ENCODE data around the gene LTBP1. TPM values are rescaled to one million over a fixed set of nuclear protein-coding genes. Genes with fewer than 3 reads are reported as not detected.
A peak's percentile ranks its signal among the peaks of the same experiment; 100 is the strongest.

LTBP1 gene
- total RNA-seq, 1 experiment from 2014 or later, result 162 TPM

- DNase-seq (ENCODE audit: low read depth), result no peak
Observed at GRCh38 chr2:33264766-33265165, 318.0 kb downstream of the LTBP1 start.

GRCh38 chr2:33265584-33266338 is 319.0 kb downstream of the LTBP1 start:
- peak; percentile 36 for DNase-seq (ENCODE audit: low read depth)

- no peak for DNase-seq (ENCODE audit: low read depth)
Observed at GRCh38 chr2:33266467-33266866, 319.7 kb downstream of the LTBP1 start.

- no peak for DNase-seq (ENCODE audit: low read depth)
Observed at GRCh38 chr2:33267043-33267442, 320.3 kb downstream of the LTBP1 start.

- DNase-seq (ENCODE audit: low read depth), result peak; percentile 51
Observed at GRCh38 chr2:33267756-33268155, 321.0 kb downstream of the LTBP1 start.

- DNase-seq (ENCODE audit: low read depth), result no peak
Observed at GRCh38 chr2:33268246-33268831, 321.6 kb downstream of the LTBP1 start.

- peak; percentile 41 for DNase-seq (ENCODE audit: low read depth)
Observed at GRCh38 chr2:33272001-33272400, 325.2 kb downstream of the LTBP1 start.

- no peak for DNase-seq (ENCODE audit: low read depth)
Observed at GRCh38 chr2:33273479-33273878, 326.7 kb downstream of the LTBP1 start.

- no peak for DNase-seq (ENCODE audit: low read depth)
Observed at GRCh38 chr2:33274524-33274923, 327.8 kb downstream of the LTBP1 start.

- peak; percentile 99 for DNase-seq (ENCODE audit: low read depth)
Observed at GRCh38 chr2:33275689-33276444, 329.1 kb downstream of the LTBP1 start.

- no peak for DNase-seq (ENCODE audit: low read depth)
Observed at GRCh38 chr2:33277002-33277426, 330.3 kb downstream of the LTBP1 start.

- no peak for DNase-seq (ENCODE audit: low read depth)
Observed at GRCh38 chr2:33278245-33278943, 331.6 kb downstream of the LTBP1 start.

GRCh38 chr2:33284287-33284686 is 337.5 kb downstream of the LTBP1 start:
- no peak for DNase-seq (ENCODE audit: low read depth)

- no peak for DNase-seq (ENCODE audit: low read depth)
Observed at GRCh38 chr2:33287507-33288005, 340.8 kb downstream of the LTBP1 start.

GRCh38 chr2:33288011-33288410 is 341.3 kb downstream of the LTBP1 start:
- no peak for DNase-seq (ENCODE audit: low read depth)

GRCh38 chr2:33289961-33290360 is 343.2 kb downstream of the LTBP1 start:
- no peak for DNase-seq (ENCODE audit: low read depth)

GRCh38 chr2:33291278-33292013 is 344.7 kb downstream of the LTBP1 start:
- DNase-seq (ENCODE audit: low read depth), result peak; percentile 89

GRCh38 chr2:33292063-33292462 is 345.3 kb downstream of the LTBP1 start:
- no peak for DNase-seq (ENCODE audit: low read depth)

GRCh38 chr2:33292981-33293595 is 346.3 kb downstream of the LTBP1 start:
- no peak for DNase-seq (ENCODE audit: low read depth)

- peak; percentile 34 for DNase-seq (ENCODE audit: low read depth)
Observed at GRCh38 chr2:33298233-33298632, 351.5 kb downstream of the LTBP1 start.

GRCh38 chr2:33301355-33301754 is 354.6 kb downstream of the LTBP1 start:
- no peak for DNase-seq (ENCODE audit: low read depth)
